A549 (cell line): ENCODE data around the gene TMEM151A. TPM values are rescaled to one million over a fixed set of nuclear protein-coding genes. Genes with fewer than 3 reads are reported as not detected.
A peak's percentile ranks its signal among the peaks of the same experiment; 100 is the strongest.
"Not testable (repeated sequence)": the region's sequence is repeated elsewhere in the genome, so short reads cannot be mapped to it uniquely, and the experiment has no call there.

ENCODE experiments used
- ATAC-seq, 2 experiments: fragments of 200-7000 bp in 1 of 2; fragments of >200 bp in 1 of 2; cut with Nextera tagmentation in 1 of 2; cut with Tn5 transposase in 1 of 2; 3 replicates each; pipeline versions ENCODE4 v1.8.0 to v1.9.1; 2018 to 2020; ENCODE audit warnings: mild to moderate bottlenecking in 1 of 2, moderate library complexity in 1 of 2
- CTCF ChIA-PET: fragments of 300-600 bp; sonication (Branson Sonifier 250); formaldehyde crosslinking; extraction: SDS; loops from one replicate; lab custom pipeline; 2021; ENCODE audit warnings: antibody characterized with exemption, inconsistent platforms; lab: Yijun Ruan, JAX
- POLR2A ChIA-PET: fragments of 350-600 bp; formaldehyde crosslinking; extraction: SDS; loops from one replicate; lab custom pipeline; 2021; ENCODE audit warnings: antibody characterized with exemption, inconsistent platforms; lab: Yijun Ruan, JAX
- DNase-seq, 2 experiments: peaks; one replicate each; pipeline versions ENCODE4 v3.0.0 to v3.0.0-alpha.2; 2011 to 2016; ENCODE audit warnings: low read depth in 1 of 2, low spot score in 1 of 2
- FAIRE-seq: peaks from 2 replicates; lab custom pipeline; 2011; peaks lifted over from hg19 to GRCh38; lab: Jason Lieb, UNC
- H3K27ac ChIP-seq, 2 experiments: fragments of >200 bp; sonication (Bioruptor Twin); formaldehyde crosslinking; 3 replicates each; pipeline ENCODE4 v1.5.1; 2016 to 2017
- H3K4me1 ChIP-seq: fragments of >200 bp; sonication (Bioruptor Twin); formaldehyde crosslinking; 3 replicates; pipeline ENCODE4 v1.6.1; 2016
- H3K4me2 ChIP-seq: fragments of >200 bp; sonication (Bioruptor Twin); formaldehyde crosslinking; 3 replicates; pipeline ENCODE4 v1.6.1; 2016
- H3K4me3 ChIP-seq: fragments of >200 bp; sonication (Bioruptor Twin); formaldehyde crosslinking; 3 replicates; pipeline ENCODE4 v1.5.1; 2016
- H3K9me3 ChIP-seq: fragments of >200 bp; sonication (Bioruptor Twin); formaldehyde crosslinking; 3 replicates; pipeline ENCODE4 v1.6.1; 2016
- BHLHE40 ChIP-seq: IDR thresholded peaks from 2 replicates; pipeline ENCODE4 v1.6.1; 2012; ENCODE audit warnings: low read depth, low read length, inconsistent platforms
- CBX2 ChIP-seq: fragments of 200-600 bp; sonication (generic); IDR thresholded peaks from 2 replicates; pipeline ENCODE4 v1.6.1; 2016; ENCODE audit warnings: low read depth, mild to moderate bottlenecking, borderline replicate concordance
- CEBPB ChIP-seq, 2 experiments: fragments of >200 bp in 1 of 2; sonication (Bioruptor Twin) in 1 of 2; formaldehyde crosslinking in 1 of 2; IDR thresholded peaks; 2 replicates each; pipeline ENCODE4 v1.6.1; 2012 to 2016
- CHD2 ChIP-seq: fragments of 150-350 bp; IDR thresholded peaks from 2 replicates; pipeline ENCODE4 v1.6.1; 2014; ENCODE audit warnings: low read length; ENCODE audit not compliant: partially characterized antibody
- CTCF ChIP-seq: fragments of >200 bp; sonication (Bioruptor Twin); formaldehyde crosslinking; IDR thresholded peaks from 3 replicates; pipeline ENCODE4 v1.5.1; 2016
- ELK1 ChIP-seq: fragments of 150-350 bp; IDR thresholded peaks from 2 replicates; pipeline ENCODE4 v1.6.1; 2014; ENCODE audit warnings: low read depth, mild to moderate bottlenecking, low read length
- HOXA7 ChIP-seq: fragments of 250-450 bp; sonication (Bioruptor Pico); IDR thresholded peaks from 2 replicates; pipeline ENCODE4 v1.5.0; 2020; ENCODE audit warnings: mild to moderate bottlenecking, moderate library complexity
- HOXB13 ChIP-seq: fragments of 250-450 bp; sonication (Bioruptor Pico); IDR thresholded peaks from 2 replicates; pipeline ENCODE4 v1.5.0; 2020; ENCODE audit warnings: low read depth, mild to moderate bottlenecking, moderate library complexity
- JUNB ChIP-seq: fragments of >200 bp; sonication (Bioruptor Twin); formaldehyde crosslinking; IDR thresholded peaks from 2 replicates; pipeline ENCODE4 v1.6.1; 2016
- KDM1A ChIP-seq: fragments of 200-600 bp; sonication (generic); IDR thresholded peaks from 2 replicates; pipeline ENCODE4 v1.6.1; 2016; ENCODE audit warnings: low read depth, mild to moderate bottlenecking
- MAFK ChIP-seq: fragments of 450-650 bp; IDR thresholded peaks from 2 replicates; pipeline ENCODE4 v1.6.1; 2014; ENCODE audit not compliant: partially characterized antibody
- MAZ ChIP-seq: fragments of 150-350 bp; IDR thresholded peaks from 2 replicates; pipeline ENCODE4 v1.6.1; 2014; ENCODE audit warnings: antibody characterized with exemption, low read depth, low read length, borderline replicate concordance
- MYC ChIP-seq: IDR thresholded peaks from 2 replicates; pipeline ENCODE4 v1.6.1; 2012; ENCODE audit warnings: mild to moderate bottlenecking, inconsistent platforms, low read length, improper control_type of control experiment, borderline replicate concordance
- PBX3 ChIP-seq: IDR thresholded peaks from 2 replicates; pipeline ENCODE4 v1.6.1; 2012
- POLR2A ChIP-seq: IDR thresholded peaks from 2 replicates; pipeline ENCODE4 v1.6.1; 2012; ENCODE audit warnings: mild to moderate bottlenecking, low read length
- RNF2 ChIP-seq: fragments of 200-600 bp; sonication (generic); IDR thresholded peaks from 2 replicates; pipeline ENCODE4 v1.6.1; 2016; ENCODE audit warnings: low read depth, mild to moderate bottlenecking, antibody characterized with exemption, moderate library complexity, borderline replicate concordance
- SREBF2 ChIP-seq: fragments of 450-650 bp; IDR thresholded peaks from 2 replicates; pipeline ENCODE4 v1.6.1; 2014; ENCODE audit warnings: mild to moderate bottlenecking, moderate library complexity
- ZC3H11A ChIP-seq: fragments of 450-650 bp; IDR thresholded peaks from 2 replicates; pipeline ENCODE4 v1.6.1; 2014; ENCODE audit warnings: antibody characterized with exemption, mild to moderate bottlenecking
- ZNF302 ChIP-seq: fragments of 250-450 bp; sonication (Bioruptor Pico); IDR thresholded peaks from 2 replicates; pipeline ENCODE4 v1.9.0; 2021; ENCODE audit warnings: inconsistent platforms, mild to moderate bottlenecking, moderate library complexity
- ZSCAN20 ChIP-seq: fragments of 250-450 bp; sonication (Bioruptor Pico); IDR thresholded peaks from 2 replicates; pipeline ENCODE4 v1.8.0; 2022; ENCODE audit warnings: mild to moderate bottlenecking, moderate library complexity
- WGBS: methylation state at CpG from one replicate; pipeline ENCODE4 v1.1.6; 2017; ENCODE audit errors: missing lambda C conversion rate; 5-methylcytosine and 5-hydroxymethylcytosine counted together
- polyA plus RNA-seq, 4 experiments: library from polyadenylated mRNA; depleted of rRNA in 3 of 4; stranded (reverse); fragments of >200 nt; fragmentation: RNase III in 1 of 4; extraction: RNeasy Plus Mini Kit Qiagen cat#74134 plus additional on column Dnase treatment in 1 of 4; gene quantifications; 2 replicates in 3 of 4; 3 replicates in 1 of 4; pipeline ENCODE4 v1.2.3, GENCODE V29; 2011 to 2017

Gene TMEM151A
- polyA plus RNA-seq, 2 of the 4 experiments (the other 2 are of a cell fraction), result 0.44 to 1.8 TPM

- WGBS, result 53% methylated on average over 14 of the region's 16 CpGs
- Histone ChIP-seq H3K4me1 (peaks cover 23% of the 10 kb centered on the region), H3K4me2 (peak overlapping the region; percentile 52), H3K27ac (peak overlapping the region; percentile 62 to 79), H3K4me3 (no peak overlapping the region), H3K9me3 (no peaks in the 10 kb centered on the region)
- peak; percentile 6 to 19; a peak in 2 of 6 replicates for ATAC-seq
- TF ChIP-seq HOXA7 (CRISPR knock-in tag) (no peak), MYC (no peak), MAFK (peak; percentile 72), ZSCAN20 (CRISPR knock-in tag) (no peak), CEBPB (IDR thresholded peaks at IDR 0.05) (peak; percentile 86 to 94)
- TF ChIP-seq, all 56 proteins: peak for 2
- no peak for DNase-seq
- no peak for FAIRE-seq
- CTCF ChIA-PET, result interaction anchor here (2.7 to 12.2 kb wide), 2 partner anchors 9 to 15 kb away, joined by 10 to 247 read pairs; partner anchors contain the start of gene RIN1
- POLR2A ChIA-PET, result no interaction called here
Observed at GRCh38 chr11:66317723-66318599, 26.3 kb downstream of the TMEM151A start.

GRCh38 chr11:66318600-66318970 lies 26.9 kb downstream of the TMEM151A start:
- no peak for ATAC-seq
- no peaks in the 10 kb centered on the region for H3K9me3 ChIP-seq
- no peak for FAIRE-seq
- 44% methylated on average over 1 of the region's 3 CpGs for WGBS
- no peak overlapping the region for H3K4me3 ChIP-seq
- TF ChIP-seq PBX3 (no peak), CHD2 (no peak), KDM1A (no peak), HOXB13 (no peak), JUNB (no peak)
- ChIA-PET CTCF (interaction anchor here (0.5 to 12.2 kb wide), 3 partner anchors 8 to 95 kb away, joined by 3 to 247 read pairs (median 10); partner anchors contain the start of gene RIN1), POLR2A (no interaction called here)
- DNase-seq, result no peak
- peak overlapping the region; percentile 62 to 79 for H3K27ac ChIP-seq
- H3K4me2 ChIP-seq, result peak overlapping the region; percentile 52; the same call in 2 of the 3 replicates
- H3K4me1 ChIP-seq, result peaks cover 17% of the 10 kb centered on the region

GRCh38 chr11:66320289-66320688 lies 28.6 kb downstream of the TMEM151A start:
- FAIRE-seq, result not testable (repeated sequence)
- 83% methylated on average over 2 of the region's 2 CpGs for WGBS

GRCh38 chr11:66320748-66321147 lies 29.1 kb downstream of the TMEM151A start:
- H3K9me3 ChIP-seq, ATAC-seq, FAIRE-seq, H3K4me3 ChIP-seq, DNase-seq, H3K27ac ChIP-seq, H3K4me2 ChIP-seq, POLR2A ChIA-PET: not testable (repeated sequence)
- H3K4me1 ChIP-seq, result peaks cover 25% of the 10 kb centered on the region
- 79% methylated on average over 6 of the region's 6 CpGs for WGBS
- CTCF ChIA-PET, result interaction anchor here (1.4 kb wide), 1 partner anchor 9 kb away, joined by 3 read pairs; no protein-coding TSS in a partner anchor

More at GRCh38 chr11:66320289-66320688, 28.6 kb downstream of the TMEM151A start:
- DNase-seq, H3K4me3 ChIP-seq, ATAC-seq, H3K9me3 ChIP-seq, POLR2A ChIA-PET, H3K4me2 ChIP-seq, H3K27ac ChIP-seq: not testable (repeated sequence)
- H3K4me1 ChIP-seq, result peaks cover 25% of the 10 kb centered on the region
- CTCF ChIA-PET, result interaction anchor here (1.4 to 12.2 kb wide), 2 partner anchors 9 to 12 kb away, joined by 3 to 247 read pairs; partner anchors contain the start of gene RIN1

- no peak overlapping the region for H3K4me3 ChIP-seq
- TF ChIP-seq ZNF302 (CRISPR knock-in tag) (no peak), PBX3 (no peak), CTCF (no peak), SREBF2 (no peak), RNF2 (no peak), ZC3H11A (no peak), CBX2 (no peak), MAZ (no peak), ELK1 (no peak), POLR2A (no peak), BHLHE40 (no peak)
- no peak for FAIRE-seq
- DNase-seq, result no peak
- no peak overlapping the region for H3K4me2 ChIP-seq
- no peaks in the 10 kb centered on the region for H3K9me3 ChIP-seq
- peaks cover 33% of the 10 kb centered on the region for H3K4me1 ChIP-seq
- CTCF ChIA-PET, result interaction anchor here (0.6 to 2.0 kb wide), 6 partner anchors 9 to 67 kb away, joined by 4 to 12 read pairs (median 5); partner anchors contain the start of gene RIN1
- H3K27ac ChIP-seq, result no peak overlapping the region
- POLR2A ChIA-PET, result interaction anchor here (1.1 kb wide), 1 partner anchor 9 kb away, joined by 4 read pairs; no protein-coding TSS in a partner anchor
- WGBS, result 90% methylated on average over 4 of the region's 4 CpGs
- ATAC-seq, result no peak
Observed at GRCh38 chr11:66321606-66322005, 29.9 kb downstream of the TMEM151A start.
